ENCODE data around the gene ARHGAP27.

- TF ChIP-seq EZH2 (IDR thresholded peaks at IDR 0.05; ENCODE audit: borderline replicate concordance, low read depth, low read length, poor library complexity, severe bottlenecking), result no peak
- TF ChIP-seq, protein P1, sequence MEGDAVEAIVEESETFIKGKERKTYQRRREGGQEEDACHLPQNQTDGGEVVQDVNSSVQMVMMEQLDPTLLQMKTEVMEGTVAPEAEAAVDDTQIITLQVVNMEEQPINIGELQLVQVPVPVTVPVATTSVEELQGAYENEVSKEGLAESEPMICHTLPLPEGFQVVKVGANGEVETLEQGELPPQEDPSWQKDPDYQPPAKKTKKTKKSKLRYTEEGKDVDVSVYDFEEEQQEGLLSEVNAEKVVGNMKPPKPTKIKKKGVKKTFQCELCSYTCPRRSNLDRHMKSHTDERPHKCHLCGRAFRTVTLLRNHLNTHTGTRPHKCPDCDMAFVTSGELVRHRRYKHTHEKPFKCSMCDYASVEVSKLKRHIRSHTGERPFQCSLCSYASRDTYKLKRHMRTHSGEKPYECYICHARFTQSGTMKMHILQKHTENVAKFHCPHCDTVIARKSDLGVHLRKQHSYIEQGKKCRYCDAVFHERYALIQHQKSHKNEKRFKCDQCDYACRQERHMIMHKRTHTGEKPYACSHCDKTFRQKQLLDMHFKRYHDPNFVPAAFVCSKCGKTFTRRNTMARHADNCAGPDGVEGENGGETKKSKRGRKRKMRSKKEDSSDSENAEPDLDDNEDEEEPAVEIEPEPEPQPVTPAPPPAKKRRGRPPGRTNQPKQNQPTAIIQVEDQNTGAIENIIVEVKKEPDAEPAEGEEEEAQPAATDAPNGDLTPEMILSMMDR (conservative IDR thresholded peaks at IDR 0.05; ENCODE audit: low read depth, low read length), result no peak
Measured at GRCh38 chr17:45431531-45432404, 902 bp downstream of the ARHGAP27 start.
